HepG2 (cell line): ENCODE measurements around the gene DMBT1.

ENCODE experiments used
- ARNT ChIP-seq: fragments of 450-650 bp; IDR thresholded peaks from 2 replicates; pipeline ENCODE4 v1.6.1; 2017
- BCLAF1 ChIP-seq: fragments of 450-650 bp; IDR thresholded peaks from 2 replicates; pipeline ENCODE4 v1.6.1; 2017; ENCODE audit warnings: mild to moderate bottlenecking
- BHLHE40 ChIP-seq: IDR thresholded peaks from 2 replicates; pipeline ENCODE4 v1.6.1; 2011; ENCODE audit warnings: low read length, improper control_type of control experiment
- CTCF ChIP-seq: sonication (generic); formaldehyde crosslinking; IDR thresholded peaks from 2 replicates; pipeline ENCODE4 v1.5.0; 2020; ENCODE audit warnings: mild to moderate bottlenecking, missing genetic modification reagents, moderate library complexity
- HCFC1 ChIP-seq: fragments of 150-350 bp; IDR thresholded peaks from 2 replicates; pipeline ENCODE4 v1.6.1; 2014; ENCODE audit warnings: low read depth, low read length
- KLF13 ChIP-seq: sonication (generic); formaldehyde crosslinking; IDR thresholded peaks from 2 replicates; pipeline ENCODE4 v1.4.0; 2020; ENCODE audit warnings: mild to moderate bottlenecking, missing genetic modification reagents
- MEIS2 ChIP-seq: sonication (generic); formaldehyde crosslinking; IDR thresholded peaks from 2 replicates; pipeline ENCODE4 v1.9.0; 2021; ENCODE audit warnings: mild to moderate bottlenecking, missing genetic modification reagents
- NFAT5 ChIP-seq: sonication (generic); formaldehyde crosslinking; IDR thresholded peaks from 2 replicates; pipeline ENCODE4 v1.4.0; 2020; ENCODE audit warnings: missing genetic modification reagents
- POLR2A ChIP-seq, 2 experiments: IDR thresholded peaks; 2 replicates each; pipeline ENCODE4 v1.6.1; 2011; ENCODE audit warnings: low read depth in 2 of 2, low read length in 2 of 2, mild to moderate bottlenecking in 1 of 2, moderate library complexity in 1 of 2; ENCODE audit not compliant: insufficient read depth in 1 of 2
- RELA ChIP-seq: sonication (generic); formaldehyde crosslinking; IDR thresholded peaks from 2 replicates; pipeline ENCODE4 v1.4.0; 2020; ENCODE audit warnings: missing genetic modification reagents
- TF ChIP-seq, protein P1 (sequence below): sonication (generic); formaldehyde crosslinking; IDR thresholded peaks from 2 replicates; pipeline ENCODE4 v1.4.0; 2020; ENCODE audit warnings: mild to moderate bottlenecking, missing genetic modification reagents
- TF ChIP-seq, protein P2 (sequence below): sonication (generic); formaldehyde crosslinking; IDR thresholded peaks from 2 replicates; pipeline ENCODE4 v1.5.0; 2020; ENCODE audit warnings: mild to moderate bottlenecking, low read depth, missing genetic modification reagents, borderline replicate concordance

DNA sequence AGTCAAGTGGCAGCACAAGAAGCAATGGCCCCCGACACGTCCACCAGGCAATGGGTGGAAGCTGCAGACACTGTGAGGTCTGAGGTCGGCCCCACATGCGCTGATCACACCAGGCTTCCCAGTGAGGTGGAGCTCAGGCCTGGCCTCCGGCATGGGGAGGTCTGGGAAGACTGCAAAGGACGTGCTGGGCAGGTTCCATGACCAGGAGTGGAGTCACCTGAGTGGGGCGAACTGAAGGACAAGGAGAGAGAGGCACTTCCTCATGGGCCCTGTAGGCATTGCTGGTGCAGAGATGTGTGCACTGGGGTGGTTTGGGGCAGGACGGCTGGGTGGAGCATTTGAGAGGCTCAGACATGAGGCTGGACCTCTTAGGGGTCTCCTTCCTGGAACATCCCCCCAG, 103.9 kb downstream of the DMBT1 start:
- TF ChIP-seq KLF13 (CRISPR knock-in tag) (no peak), BCLAF1 (no peak), RELA (CRISPR knock-in tag) (no peak), HCFC1 (no peak), NFAT5 (CRISPR knock-in tag) (no peak), MEIS2 (no peak), BHLHE40 (no peak), CTCF (CRISPR knock-in tag) (no peak), POLR2A (IDR thresholded peaks at IDR 0.05; ENCODE audit: insufficient read depth in 1 of 2, low read depth in 2 of 2, low read length in 2 of 2) (no peak), ARNT (no peak)
- TF ChIP-seq, protein P1, sequence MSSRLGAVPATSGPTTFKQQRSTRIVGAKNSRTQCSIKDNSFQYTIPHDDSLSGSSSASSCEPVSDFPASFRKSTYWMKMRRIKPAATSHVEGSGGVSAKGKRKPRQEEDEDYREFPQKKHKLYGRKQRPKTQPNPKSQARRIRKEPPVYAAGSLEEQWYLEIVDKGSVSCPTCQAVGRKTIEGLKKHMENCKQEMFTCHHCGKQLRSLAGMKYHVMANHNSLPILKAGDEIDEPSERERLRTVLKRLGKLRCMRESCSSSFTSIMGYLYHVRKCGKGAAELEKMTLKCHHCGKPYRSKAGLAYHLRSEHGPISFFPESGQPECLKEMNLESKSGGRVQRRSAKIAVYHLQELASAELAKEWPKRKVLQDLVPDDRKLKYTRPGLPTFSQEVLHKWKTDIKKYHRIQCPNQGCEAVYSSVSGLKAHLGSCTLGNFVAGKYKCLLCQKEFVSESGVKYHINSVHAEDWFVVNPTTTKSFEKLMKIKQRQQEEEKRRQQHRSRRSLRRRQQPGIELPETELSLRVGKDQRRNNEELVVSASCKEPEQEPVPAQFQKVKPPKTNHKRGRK (CRISPR knock-in tag): no peak
- TF ChIP-seq, protein P2, sequence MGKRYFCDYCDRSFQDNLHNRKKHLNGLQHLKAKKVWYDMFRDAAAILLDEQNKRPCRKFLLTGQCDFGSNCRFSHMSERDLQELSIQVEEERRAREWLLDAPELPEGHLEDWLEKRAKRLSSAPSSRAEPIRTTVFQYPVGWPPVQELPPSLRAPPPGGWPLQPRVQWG (CRISPR knock-in tag): no peak
